B cell (primary cell): ENCODE data around the gene EID2.

Experiments
- CTCF ChIP-seq: fragments of 200-600 bp; IDR thresholded peaks from one replicate; pipeline ENCODE4 v1.8.0; 2022; ENCODE audit warnings: antibody characterized with exemption, mild to moderate bottlenecking
- EZH2 ChIP-seq: IDR thresholded peaks from 2 replicates; pipeline ENCODE4 v1.6.1; 2012; ENCODE audit warnings: borderline replicate concordance, low read depth, mild to moderate bottlenecking, moderate library complexity, low read length; ENCODE audit not compliant: insufficient read depth, poor library complexity, severe bottlenecking

- TF ChIP-seq CTCF = no peak
- no peak for TF ChIP-seq EZH2
Observed at GRCh38 chr19:39507715-39508364, 32.1 kb downstream of the EID2 start.
